A549 treated with Mapracorat at 1 μM for 4 hours (cell line): ENCODE results near the gene OR5T1. TPM values are rescaled to one million over a fixed set of nuclear protein-coding genes. Genes with fewer than 3 reads are reported as not detected.

Experiments
- total RNA-seq: library from RNA; stranded (reverse); fragments of 200-300 nt; extraction: Qiagen RNA extraction; gene quantifications from 5 replicates; pipeline ENCODE4 v1.2.3, GENCODE V29; 2022

The OR5T1 gene
- not detected in 5 replicates for total RNA-seq

GRCh38 chr11:56273854-56274253 lies at the start of gene OR5T1:
Gene OR5T1, plus strand, starts transcription at chr11:56274154. Its CDS starts 1,485 bp downstream, at chr11:56275639.

GRCh38 chr11:56234155-56234554 lies 39.8 kb upstream of the OR5T1 start, which contains the start of gene OR5T2:
Gene OR5T2, minus strand, starts transcription at chr11:56234255. Its CDS starts 1,193 bp downstream, at chr11:56233062.

GRCh38 chr11:56251954-56252353 lies 22.0 kb upstream of the OR5T1 start, which contains the start of gene OR5T3:
Gene OR5T3, plus strand, starts transcription at chr11:56252254. Its CDS starts 0 bp downstream, at chr11:56252254.

GRCh38 chr11:56292154-56292553 lies 18.2 kb downstream of the OR5T1 start, which contains the start of gene OR8H1:
Gene OR8H1, minus strand, starts transcription at chr11:56292254. Its CDS starts 1,192 bp downstream, at chr11:56291062.

DNA sequence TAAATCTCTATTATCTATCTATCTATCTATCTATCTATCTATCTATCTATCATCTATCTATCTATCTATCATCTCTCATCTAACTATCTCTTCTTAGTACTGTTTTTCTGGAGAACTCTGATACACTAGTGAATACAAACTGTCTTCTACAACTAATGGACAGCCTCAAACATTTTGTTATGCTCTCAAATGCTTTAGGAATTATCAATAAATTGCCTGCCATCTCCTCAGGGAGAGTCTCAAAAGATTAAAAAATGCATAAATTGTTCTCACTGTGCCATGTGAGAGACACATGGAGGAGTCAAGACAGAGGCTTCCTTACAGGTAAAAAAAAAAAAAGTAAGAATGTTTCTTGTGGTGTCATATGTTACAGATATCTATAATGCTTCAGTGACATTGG lies 40.9 kb downstream of the OR5T1 start, which contains the start of gene OR8K3:
TSS of gene OR8K3 (plus strand) at position 301 of the 400 bp plus-strand sequence. CDS start 3,163 bp downstream, outside the sequence.

Other genes starting within 250 kb of the OR5T1 start
- gene OR5AS1, start 246.5 kb upstream of the OR5T1 start, total RNA-seq = not detected in 5 replicates
- gene OR8I2, start 180.8 kb upstream of the OR5T1 start, total RNA-seq = not detected in 5 replicates
- gene OR8H2, start 170.5 kb upstream of the OR5T1 start, total RNA-seq = not detected in 5 replicates
- not detected in 5 replicates for gene OR8H3, start 151.8 kb upstream of the OR5T1 start, total RNA-seq
- gene OR8J3, start 134.0 kb upstream of the OR5T1 start, total RNA-seq = not detected in 5 replicates
- not detected in 5 replicates for gene OR8K5, start 113.8 kb upstream of the OR5T1 start, total RNA-seq
- not detected in 5 replicates for gene OR5J2, start 97.5 kb upstream of the OR5T1 start, total RNA-seq
- gene OR5T2, start 39.9 kb upstream of the OR5T1 start, total RNA-seq = not detected in 5 replicates
- gene OR5T3, start 21.9 kb upstream of the OR5T1 start, total RNA-seq = not detected in 5 replicates
- gene OR8H1, start 18.1 kb downstream of the OR5T1 start, total RNA-seq = not detected in 5 replicates
- not detected in 5 replicates for gene OR8K3, start 41.0 kb downstream of the OR5T1 start, total RNA-seq
- gene OR8K1, start 71.9 kb downstream of the OR5T1 start, total RNA-seq = not detected in 5 replicates
- gene OR8J1, start 80.1 kb downstream of the OR5T1 start, total RNA-seq = not detected in 5 replicates
- gene OR8U1, start 101.5 kb downstream of the OR5T1 start, total RNA-seq = not detected in 5 replicates
- not detected in 5 replicates for gene OR5AL1, start 138.5 kb downstream of the OR5T1 start, total RNA-seq
- gene OR5M3, start 199.2 kb downstream of the OR5T1 start, total RNA-seq = not detected in 5 replicates
- not detected in 5 replicates for gene OR5M8, start 217.2 kb downstream of the OR5T1 start, total RNA-seq